HG03103 (cell line): ENCODE results near the gene FOXP2.
"Not testable (repeated sequence)": the region's sequence is repeated elsewhere in the genome, so short reads cannot be mapped to it uniquely, and the experiment has no call there.

Source experiments
- ATAC-seq: cut with Tn5 transposase; IDR thresholded peaks from one replicate; pipeline ENCODE4 v1.9.1; 2021; ENCODE audit warnings: low read depth; ENCODE audit not compliant: unreplicated experiment

Gene FOXP2

DNA sequence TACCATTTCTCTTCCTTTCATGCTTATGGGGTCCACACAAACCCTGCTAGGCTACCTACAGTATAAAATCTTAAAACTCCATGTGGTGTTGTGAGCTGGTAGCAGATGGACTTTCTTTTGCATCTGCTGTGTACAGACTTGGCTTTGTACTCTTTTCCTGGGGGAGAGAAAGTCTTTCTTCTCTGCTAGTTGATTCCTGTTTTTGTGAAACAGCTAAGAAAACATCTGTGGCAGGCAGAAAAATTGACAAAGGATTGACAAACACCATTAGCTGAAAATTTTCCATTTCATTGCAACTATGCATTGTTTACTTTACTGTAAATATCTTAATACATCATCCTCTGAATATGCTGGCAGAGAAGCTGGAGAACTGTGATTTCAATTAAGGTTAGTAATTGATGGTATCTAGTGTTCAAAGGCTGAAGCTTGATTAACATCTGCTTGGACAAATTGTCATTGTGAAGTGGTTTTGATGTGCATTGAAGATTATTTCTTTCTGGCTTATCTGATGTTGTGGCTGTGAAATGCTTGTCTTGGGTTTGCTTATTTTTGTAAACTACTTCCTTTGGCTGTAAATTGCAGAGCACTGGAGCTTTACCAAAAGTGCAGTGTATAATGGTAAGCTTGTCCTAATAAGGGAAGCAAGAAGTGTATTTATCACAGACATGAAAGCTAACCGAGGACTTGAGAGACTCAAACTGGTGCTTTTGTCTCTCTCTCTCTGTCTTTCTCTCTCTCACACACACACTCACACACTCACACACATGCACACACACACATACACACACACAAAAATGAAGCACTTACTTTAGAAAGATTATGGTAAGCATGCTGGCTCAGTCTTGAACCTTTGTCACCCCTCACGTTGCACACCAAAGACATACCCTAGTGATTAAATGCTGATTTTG is at the start of gene FOXP2:
TSS of gene FOXP2 (plus strand) at position 660 of the 908 bp plus-strand sequence. CDS start 11,697 bp downstream, outside the sequence.
- no peak for ATAC-seq

DNA sequence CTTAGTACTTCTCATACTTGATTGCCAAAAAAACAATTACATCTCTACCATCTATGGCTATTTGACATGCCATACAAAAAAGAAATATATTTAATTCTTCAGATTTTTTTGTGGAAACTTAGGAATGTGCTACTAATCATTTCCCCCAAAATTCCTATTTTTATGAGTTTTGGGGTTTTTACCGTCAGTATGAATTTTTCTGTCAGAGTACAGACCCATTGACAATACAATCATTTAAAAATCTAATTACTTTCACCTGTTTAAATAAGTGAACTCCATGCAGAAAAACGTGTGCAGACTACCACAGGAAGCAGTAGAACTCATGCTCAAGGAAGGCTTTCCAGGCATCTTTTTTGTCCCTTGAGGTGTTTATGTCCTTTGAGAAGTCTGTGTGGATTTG is 48.8 kb upstream of the FOXP2 start:
- no peak for ATAC-seq

DNA sequence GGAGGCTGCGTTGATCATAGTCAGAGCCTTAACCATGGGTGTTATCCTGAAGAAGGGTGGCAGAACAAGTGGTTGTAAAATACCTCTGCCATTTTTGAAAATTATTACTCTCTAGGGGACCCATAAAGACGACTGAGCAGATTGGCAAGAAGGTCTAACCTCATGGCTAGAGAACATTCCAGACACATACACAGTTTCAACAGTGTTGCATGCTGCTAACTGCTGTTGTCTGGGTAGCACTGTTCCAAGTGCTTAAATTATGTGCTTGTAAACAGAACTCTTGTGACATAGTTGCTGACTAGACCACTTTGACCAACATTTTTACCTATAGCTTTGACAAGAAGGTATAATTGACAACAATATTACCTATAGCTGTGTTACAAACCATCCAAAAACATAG is 46.1 kb upstream of the FOXP2 start:
- ATAC-seq = no peak

DNA sequence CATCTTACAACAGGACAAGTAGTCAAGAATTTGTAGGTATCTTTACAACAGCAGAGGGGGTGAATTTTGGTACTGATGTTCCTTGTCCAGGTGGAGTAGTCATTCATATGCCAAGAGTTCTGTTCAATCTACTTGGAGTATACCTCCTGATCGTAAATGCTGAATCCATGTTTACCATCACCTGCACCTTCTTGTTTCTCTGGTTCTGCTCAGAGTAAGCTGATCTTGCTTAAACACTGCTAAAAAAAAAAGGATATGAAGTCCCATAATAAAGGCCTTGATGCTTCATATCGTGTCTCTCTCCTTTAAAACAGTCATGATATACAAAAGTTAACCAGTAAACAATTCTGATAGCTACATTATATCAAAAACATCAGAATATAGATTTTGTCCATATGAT is 45.3 kb upstream of the FOXP2 start:
- ATAC-seq = no peak

DNA sequence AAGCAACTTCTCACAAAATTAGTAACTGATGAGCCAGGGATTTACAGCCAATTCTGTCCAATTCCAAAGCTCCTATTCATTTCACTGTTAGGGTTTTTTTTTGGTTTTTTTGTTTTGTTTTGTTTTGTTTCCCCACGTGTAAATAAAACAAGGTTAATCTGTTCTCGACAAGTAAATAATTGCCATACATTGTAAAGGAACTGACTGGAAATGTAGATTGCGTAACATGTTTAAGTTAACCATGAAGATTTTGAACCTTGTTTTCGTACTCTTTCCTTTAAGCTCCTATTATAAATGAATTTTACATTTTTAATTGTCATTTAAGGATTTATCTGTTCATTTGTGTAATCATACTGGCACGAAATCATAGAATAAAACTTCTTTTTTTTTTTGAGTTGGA is 42.0 kb upstream of the FOXP2 start:
- ATAC-seq = no peak

DNA sequence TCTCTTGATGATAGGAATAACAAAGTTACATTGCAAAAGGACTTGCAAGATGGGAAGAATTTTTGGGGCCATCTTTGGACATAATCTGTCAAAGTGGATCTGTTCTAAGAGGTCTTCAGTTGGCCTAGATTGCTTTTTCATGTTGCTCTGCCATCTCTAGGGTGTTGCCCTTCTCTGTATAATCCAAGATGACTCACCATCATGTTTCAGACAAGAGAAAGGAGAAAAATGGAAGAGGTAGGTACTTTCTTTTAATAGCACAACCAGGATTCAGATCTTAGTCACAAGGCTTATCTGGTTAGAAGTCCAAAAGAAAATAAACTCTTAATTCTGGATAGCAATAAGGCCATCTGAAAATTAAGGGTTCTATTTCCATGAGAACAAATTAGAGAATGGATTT is 38.7 kb upstream of the FOXP2 start:
- ATAC-seq = no peak

DNA sequence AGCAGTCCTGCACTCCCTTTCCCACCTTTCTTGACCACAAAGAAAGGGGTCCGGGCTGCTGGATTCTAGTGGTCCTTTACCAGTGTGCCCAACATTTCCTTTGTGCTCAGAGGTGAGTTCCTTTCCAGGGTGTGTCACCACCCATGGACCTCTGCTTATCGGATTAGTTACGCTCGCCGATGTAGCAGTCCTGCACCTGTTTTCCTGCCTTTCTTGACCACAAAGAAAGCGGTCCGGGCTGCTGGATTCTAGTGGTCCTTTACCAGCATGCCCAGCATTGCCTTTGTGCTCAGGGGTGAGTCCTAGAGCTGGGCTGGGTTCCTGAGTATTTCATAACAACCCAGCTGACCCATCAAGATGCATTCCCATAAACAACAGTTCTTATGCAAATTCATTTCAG is 30.7 kb upstream of the FOXP2 start:
- not testable (repeated sequence) for ATAC-seq

DNA sequence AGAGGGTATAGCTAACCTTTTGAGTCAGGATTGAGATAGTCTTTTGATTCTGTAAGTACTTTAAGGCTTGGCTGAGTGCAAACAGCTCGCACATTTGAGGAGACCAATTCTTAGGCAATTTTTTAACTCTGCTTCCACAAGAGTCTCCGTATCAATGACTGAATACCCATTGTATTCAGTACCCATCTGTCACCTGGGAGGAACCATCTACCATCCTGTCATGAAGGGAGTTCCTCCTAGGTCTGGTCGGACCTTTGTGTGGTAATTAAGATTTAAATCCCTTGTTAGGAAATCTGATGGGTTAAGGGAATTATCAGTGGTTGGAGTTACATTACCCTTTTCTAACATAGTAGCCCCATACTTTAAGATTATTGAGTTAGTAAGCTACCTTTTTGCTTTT is 30.3 kb upstream of the FOXP2 start:
- not testable (repeated sequence) for ATAC-seq

DNA sequence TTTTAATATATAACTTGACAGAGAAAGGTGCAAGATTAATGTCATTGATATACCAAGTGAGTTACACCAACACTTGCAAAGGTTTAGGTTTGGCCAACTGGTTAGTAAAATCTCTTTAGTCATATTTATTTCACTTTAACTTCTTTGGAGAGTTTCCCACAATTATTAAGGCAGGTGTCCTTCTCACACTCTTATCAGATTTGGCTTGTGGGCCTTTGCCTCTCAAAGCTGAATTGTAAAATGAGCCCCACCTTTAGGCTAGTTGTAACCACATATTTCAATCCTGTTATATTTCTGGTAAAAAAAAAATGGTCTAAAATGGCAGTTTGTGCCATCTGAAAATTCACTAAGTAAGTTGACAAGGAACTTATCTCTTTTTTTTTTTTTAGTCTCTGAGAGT is 26.6 kb upstream of the FOXP2 start:
- ATAC-seq = no peak

DNA sequence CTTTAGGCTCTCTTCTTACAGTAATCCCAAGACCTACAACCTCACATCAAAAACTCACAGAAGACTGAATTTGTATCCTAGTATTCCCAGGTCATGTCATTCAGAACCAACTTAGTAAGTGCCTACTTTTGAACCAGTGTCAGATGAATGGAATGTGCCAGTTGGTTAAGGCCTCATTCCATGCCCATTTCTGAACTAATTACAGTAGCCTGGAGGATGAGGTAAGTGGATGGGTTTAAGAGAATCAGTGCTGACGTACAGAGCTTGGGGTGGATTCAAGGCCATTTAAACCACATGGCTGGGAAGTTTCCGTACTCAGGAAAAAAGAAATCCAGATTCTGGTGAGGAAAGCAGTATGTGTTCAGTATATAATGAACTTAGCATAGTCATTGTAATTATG is 21.9 kb upstream of the FOXP2 start:
- ATAC-seq = no peak

DNA sequence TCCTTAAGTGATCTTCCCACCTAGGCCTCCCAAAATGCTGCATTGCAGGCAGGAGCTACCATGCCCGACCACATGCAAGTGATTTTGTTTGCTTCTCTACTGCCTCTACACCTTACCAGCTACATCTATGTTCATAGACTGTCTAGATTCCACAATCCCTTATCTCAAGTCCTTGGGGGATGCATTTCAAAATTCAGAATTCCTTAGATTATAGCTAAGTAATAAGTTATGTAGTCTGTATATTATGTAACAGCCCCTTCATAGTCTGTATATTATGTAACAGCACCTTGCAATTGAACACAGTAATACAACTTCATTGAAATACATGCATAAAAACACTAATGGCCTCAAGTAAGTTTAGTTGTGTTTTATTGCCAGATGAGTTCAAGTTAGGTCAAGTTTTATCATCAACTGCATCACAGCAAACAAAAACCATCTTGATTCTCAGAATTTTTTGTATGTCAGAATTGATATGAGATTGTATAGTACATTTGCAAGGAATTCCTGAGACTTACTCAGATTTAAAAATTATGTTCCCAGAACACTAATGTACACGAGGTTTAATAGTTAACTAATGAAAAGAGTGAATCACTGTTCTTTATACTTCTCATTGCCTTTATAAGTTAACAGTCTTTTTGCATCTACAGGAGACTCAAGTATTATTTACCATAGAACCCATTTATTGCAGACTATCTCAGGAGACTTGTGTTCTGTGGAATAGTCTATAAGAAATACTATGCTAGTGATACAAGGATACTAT is 11.6 kb upstream of the FOXP2 start:
- ATAC-seq = no peak

DNA sequence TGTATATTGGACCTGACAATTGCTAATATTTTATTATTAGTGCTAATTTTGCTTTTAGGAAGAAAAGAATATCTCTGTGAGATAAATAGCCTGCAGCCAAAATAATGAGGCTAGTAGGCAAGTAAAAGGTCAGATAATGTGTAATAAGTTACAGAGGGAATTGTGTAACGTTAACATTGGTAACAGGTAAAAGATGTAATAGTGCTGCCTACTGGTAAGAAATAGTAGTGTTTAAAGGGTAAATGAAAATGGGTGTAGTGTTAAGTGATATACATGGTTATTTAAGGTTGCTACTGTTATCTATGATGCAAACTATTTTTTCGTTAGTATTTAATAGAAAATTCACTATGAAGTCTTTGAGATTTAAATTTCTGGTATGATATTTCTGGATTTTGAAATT is 9.2 kb upstream of the FOXP2 start:
- peak; percentile 82 for ATAC-seq

DNA sequence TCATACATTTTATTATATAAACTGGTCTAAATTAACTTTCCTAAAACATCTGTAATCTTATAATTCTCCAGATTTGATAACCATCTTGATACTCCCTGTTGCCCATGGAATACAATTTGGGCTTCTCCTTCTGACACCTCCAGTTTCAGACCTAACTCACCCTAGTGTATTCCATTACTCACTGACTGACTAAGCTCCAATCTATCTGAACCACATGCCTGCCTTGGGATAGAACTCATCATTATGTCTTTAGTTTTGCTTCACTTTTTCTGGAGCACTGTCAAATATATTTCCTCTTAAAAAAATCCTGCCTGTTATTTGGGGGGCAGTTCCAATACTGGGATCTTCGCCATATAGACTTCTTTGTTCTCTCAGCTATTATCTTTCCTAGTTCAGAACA is 4.9 kb upstream of the FOXP2 start:
- no peak for ATAC-seq

DNA sequence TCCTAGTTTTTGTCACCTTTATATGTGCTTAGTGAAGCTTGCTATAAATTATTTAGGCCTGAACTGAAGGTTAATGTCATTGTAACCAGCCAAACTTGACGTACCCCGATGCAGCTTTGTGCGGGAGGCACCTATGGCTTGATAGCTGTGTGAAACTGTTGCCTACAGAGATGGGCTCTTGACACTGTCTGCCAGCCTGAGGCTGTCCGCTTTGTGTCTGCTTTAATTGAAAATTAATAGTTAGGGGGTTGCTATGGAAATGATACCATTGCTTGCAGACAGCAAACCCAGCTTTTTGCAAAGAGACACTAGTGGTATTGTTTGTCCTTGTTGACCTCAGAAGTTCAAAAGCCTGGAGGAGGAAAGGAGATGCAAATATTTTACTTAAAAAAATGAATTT is 2.1 kb upstream of the FOXP2 start:
- ATAC-seq = no peak

DNA sequence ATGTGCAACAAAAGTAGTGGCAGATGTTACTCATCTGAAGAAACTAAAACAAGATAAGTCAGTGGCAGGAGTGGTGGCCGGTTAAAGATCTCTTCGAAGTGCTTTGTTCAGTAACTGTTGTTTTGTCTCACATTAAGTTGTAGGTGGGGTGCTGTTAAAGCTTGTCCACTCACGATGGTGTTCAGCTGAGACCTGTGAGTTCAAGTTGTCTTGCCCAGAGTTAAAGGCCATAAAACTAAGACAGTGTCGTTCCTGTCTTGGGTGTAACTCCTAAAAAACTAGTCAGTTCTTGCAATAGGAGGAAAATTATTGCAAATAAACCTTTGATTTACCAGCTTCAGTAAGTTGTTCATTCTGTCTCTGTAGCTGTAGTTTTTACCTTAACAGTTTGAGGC is 857 bp upstream of the FOXP2 start:
- no peak for ATAC-seq

DNA sequence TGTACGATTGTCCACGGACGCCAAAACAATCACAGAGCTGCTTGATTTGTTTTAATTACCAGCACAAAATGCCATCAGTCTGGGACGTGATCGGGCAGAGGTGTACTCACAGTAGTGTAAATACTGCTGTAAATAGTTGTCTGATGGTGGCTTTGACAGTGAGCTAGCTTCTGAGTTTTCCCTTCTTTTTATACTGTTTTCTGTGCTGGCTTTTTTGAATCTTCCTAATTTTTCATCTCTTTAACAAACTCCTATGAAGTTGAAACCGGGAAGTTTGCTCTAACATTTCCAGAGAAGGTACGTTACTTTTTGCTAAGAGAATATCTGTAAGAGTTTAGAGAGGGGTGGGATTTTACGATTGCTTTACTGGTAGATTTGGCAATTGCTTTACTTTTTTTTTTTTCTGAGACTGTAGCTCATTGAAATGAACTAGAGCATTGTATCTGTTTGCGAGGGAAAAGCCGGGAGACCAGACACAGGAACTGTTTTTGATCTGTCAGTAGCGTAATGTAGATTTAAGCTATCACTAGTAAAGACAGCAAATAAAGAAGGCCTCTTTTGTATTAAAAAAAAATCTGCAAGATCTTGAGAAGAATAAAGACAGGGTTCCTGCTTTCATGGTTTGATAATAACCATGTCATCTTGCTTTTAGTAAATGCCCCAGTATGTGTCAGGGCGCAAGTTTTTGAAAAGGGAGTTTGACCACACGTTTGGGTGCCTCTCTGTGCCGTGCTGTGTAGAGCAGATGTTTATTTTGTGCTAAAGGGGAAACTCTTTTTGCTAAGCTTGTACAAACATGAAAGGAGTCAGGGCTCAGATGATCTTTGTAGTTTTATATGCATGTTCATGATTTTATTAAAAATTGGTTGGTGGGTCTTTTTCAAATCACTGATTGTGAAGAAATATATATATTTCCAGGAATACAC is 712 bp downstream of the FOXP2 start:
- ATAC-seq = no peak

DNA sequence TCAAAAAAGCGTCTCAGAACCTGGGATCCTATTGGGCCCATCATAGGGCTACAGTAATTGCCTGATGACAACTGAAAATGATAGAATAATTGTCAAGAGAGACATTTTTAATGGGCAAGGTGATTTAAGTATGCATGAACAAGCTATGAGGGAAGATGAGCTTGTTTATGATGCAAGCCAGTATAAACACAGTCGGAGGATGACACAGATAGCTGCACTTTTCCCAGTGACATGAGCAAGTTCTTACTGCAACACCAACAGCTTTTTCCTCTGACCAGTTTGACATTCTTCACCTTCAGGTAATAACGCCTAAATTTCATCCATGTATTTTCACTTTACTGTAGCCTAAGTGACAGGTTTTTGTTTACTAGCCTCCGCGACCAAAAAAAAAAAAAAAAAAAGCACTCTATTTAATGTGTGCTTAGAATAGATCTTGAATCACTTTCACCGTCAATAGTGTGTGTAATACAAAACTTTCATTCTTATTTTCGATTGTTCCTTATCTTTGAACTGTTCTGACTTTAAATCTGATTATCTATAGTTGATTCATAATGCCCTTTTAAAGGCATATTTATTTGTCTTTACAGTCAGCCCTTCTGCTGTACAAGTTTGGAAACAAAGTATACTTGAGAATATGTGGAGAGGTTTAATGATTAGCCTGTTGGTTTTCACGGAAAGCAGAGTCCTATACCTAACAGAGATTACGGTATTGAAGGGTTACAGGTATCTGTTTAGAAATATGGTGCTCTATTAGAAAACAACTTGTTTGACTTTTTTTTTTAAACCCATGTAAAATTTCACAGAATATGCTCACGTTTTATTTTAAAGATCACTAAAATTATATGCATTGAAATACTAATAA is 1.7 kb downstream of the FOXP2 start:
- ATAC-seq = no peak

DNA sequence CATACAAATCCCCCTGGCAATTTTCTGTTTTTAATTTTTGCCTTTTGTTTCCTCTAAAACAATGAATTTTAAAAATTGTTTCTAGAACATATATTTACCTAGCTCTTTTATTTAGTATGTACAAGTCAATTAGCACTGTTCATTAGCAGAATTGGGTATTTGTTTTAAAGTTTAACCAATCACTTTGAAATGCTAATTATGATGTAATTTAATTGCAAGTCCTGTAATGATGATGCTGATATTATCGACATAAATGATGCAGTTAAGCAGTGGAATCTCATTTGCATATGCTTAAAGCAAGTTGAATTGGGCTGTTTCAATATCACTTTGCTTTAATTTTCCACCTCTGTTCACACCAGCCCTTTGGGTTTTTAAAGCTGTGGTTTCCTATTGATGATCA is 2.7 kb downstream of the FOXP2 start:
- no peak for ATAC-seq

DNA sequence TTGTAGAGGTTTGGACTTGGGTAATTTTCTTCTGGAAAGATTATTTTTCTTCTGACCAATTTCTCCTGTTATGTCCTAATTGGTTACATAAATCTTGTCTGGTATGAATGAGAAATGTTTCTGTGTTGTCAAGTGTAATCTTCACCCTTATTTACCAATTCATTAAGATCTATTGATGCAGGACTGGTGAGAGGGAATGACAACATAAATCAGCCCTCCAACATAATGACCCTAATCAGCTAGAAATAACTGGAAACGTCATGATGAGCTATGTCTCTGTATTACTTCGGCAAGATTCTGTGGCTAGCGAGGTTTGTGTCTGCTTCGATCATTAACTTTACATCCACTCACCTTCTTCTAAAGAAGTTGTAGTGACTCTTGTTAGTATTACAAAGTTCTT is 3.5 kb downstream of the FOXP2 start:
- ATAC-seq = no peak
